ENCODE results near the gene CAPN8.

GRCh38 chr1:223508796-223509195 lies 156.7 kb downstream of the CAPN8 start:
- TF ChIP-seq CTCF (IDR thresholded peaks at IDR 0.05) (no peak), CREB1 (CRISPR knock-in tag; IDR thresholded peaks at IDR 0.05) (no peak), ZNF138 (CRISPR knock-in tag; conservative IDR thresholded peaks at IDR 0.05) (no peak), ZNF121 (CRISPR knock-in tag; IDR thresholded peaks at IDR 0.05) (no peak), TP53 (CRISPR knock-in tag; IDR thresholded peaks at IDR 0.05) (no peak), ELF4 (CRISPR knock-in tag; IDR thresholded peaks at IDR 0.05; ENCODE audit: low read depth) (no peak), PREB (CRISPR knock-in tag; IDR thresholded peaks at IDR 0.05; ENCODE audit: borderline replicate concordance) (no peak), ZSCAN18 (CRISPR knock-in tag; IDR thresholded peaks at IDR 0.05) (no peak)
- TF ChIP-seq, protein P1, sequence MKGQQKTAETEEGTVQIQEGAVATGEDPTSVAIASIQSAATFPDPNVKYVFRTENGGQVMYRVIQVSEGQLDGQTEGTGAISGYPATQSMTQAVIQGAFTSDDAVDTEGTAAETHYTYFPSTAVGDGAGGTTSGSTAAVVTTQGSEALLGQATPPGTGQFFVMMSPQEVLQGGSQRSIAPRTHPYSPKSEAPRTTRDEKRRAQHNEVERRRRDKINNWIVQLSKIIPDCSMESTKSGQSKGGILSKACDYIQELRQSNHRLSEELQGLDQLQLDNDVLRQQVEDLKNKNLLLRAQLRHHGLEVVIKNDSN (CRISPR knock-in tag; IDR thresholded peaks at IDR 0.05): no peak
